A673 (cell line): ENCODE results near the gene HSD17B4. TPM values are rescaled to one million over a fixed set of nuclear protein-coding genes. Genes with fewer than 3 reads are reported as not detected.

Experiments
- BruUV-seq: library from RNA; stranded (reverse); fragments of 400-500 nt; replicated peaks from 2 replicates; lab custom pipeline; 2021; lab: Mats Ljungman, UMichigan
- CTCF ChIA-PET: fragments of 300-600 bp; sonication (Branson Sonifier 250); formaldehyde crosslinking; loops from one replicate; lab custom pipeline; 2022; ENCODE audit warnings: antibody characterized with exemption; lab: Charles Lee
- POLR2A ChIA-PET: fragments of 300-600 bp; sonication (Branson Sonifier 250); formaldehyde crosslinking; loops from one replicate; lab custom pipeline; 2022; ENCODE audit warnings: antibody characterized with exemption; ENCODE audit not compliant: low non-redundant PET; lab: Charles Lee
- DNase-seq: peaks from one replicate; pipeline ENCODE4 v3.0.0-alpha.2; 2015; ENCODE audit warnings: low spot score
- H3K27ac ChIP-seq: fragments of 200-600 bp; sonication (generic); 2 replicates; pipeline ENCODE4 v1.5.1; 2016; ENCODE audit warnings: mixed run types, low read depth, mild to moderate bottlenecking, mixed read lengths, antibody characterized with exemption, low read length; ENCODE audit not compliant: poor library complexity, severe bottlenecking
- H3K27me3 ChIP-seq: fragments of 200-600 bp; sonication (generic); replicated peaks from 2 replicates; pipeline ENCODE4 v1.6.1; 2017; ENCODE audit warnings: mixed run types, low read depth, mild to moderate bottlenecking, mixed read lengths, antibody characterized with exemption, low read length; ENCODE audit not compliant: insufficient read depth, poor library complexity
- H3K36me3 ChIP-seq: fragments of 200-600 bp; sonication (generic); 2 replicates; pipeline ENCODE4 v1.6.1; 2016; ENCODE audit warnings: mixed run types, mild to moderate bottlenecking, mixed read lengths, antibody characterized with exemption, low read length; ENCODE audit not compliant: insufficient read depth, poor library complexity, severe bottlenecking
- H3K4me1 ChIP-seq: fragments of 200-600 bp; sonication (generic); 2 replicates; pipeline ENCODE4 v1.6.1; 2017; ENCODE audit warnings: mixed run types, mild to moderate bottlenecking, mixed read lengths, antibody characterized with exemption, low read length; ENCODE audit not compliant: insufficient read depth, poor library complexity, severe bottlenecking
- H3K4me3 ChIP-seq: fragments of 200-600 bp; sonication (generic); 2 replicates; pipeline ENCODE4 v1.5.1; 2016; ENCODE audit warnings: low read depth, mixed run types, mild to moderate bottlenecking, mixed read lengths, low read length; ENCODE audit not compliant: poor library complexity, severe bottlenecking
- H3K9me3 ChIP-seq: fragments of 200-600 bp; sonication (generic); 2 replicates; pipeline ENCODE4 v1.6.1; 2016; ENCODE audit warnings: mixed run types, low read depth, mild to moderate bottlenecking, mixed read lengths, antibody characterized with exemption, low read length; ENCODE audit not compliant: poor library complexity, severe bottlenecking
- EZH2 ChIP-seq: fragments of 200-600 bp; sonication (generic); IDR thresholded peaks from 2 replicates; pipeline ENCODE4 v1.6.1; 2017; ENCODE audit warnings: borderline replicate concordance, low read depth, mild to moderate bottlenecking, mixed read lengths, antibody characterized with exemption, low read length; ENCODE audit not compliant: poor library complexity, severe bottlenecking
- intact Hi-C: fragments of 100-400 bp; cut with micrococcal nuclease; formaldehyde crosslinking; loops from one replicate; pipeline ENCODE4 v1.10.0; 2022; ENCODE audit not compliant: unreplicated experiment
- total RNA-seq: library from RNA; stranded (reverse); gene quantifications from 2 replicates; pipeline ENCODE4 v1.2.3, GENCODE V29; 2021
- TF ChIP-seq, protein P1 (sequence below): fragments of 300-800, 200-600 bp; sonication (generic); conservative IDR thresholded peaks from 2 replicates; pipeline ENCODE4 v1.5.1; 2017; ENCODE audit warnings: low read depth, mild to moderate bottlenecking, antibody characterized with exemption, low read length, moderate library complexity, mixed read lengths

The HSD17B4 gene
- total RNA-seq, 1 experiment from 2014 or later: 140 TPM

DNA sequence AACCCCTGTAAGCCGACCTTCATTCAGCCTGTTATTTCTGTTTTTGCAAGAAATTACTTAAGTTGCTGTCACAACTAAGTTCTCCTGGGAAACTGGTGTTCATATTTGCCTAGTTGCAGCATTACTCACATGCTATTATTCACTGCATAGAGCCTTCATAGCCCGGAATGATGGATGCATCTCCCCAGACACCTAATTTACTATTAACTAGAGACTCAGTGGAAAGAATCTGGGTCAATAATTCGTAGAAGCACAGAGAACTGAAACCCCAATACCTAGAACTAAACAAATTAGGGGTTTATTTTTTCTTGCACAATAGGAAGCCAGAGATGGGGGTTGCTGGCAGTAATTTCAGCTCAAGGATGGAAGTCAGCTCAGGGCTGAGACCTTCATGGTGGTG, 131.4 kb downstream of the HSD17B4 start:
- intact Hi-C loops: no loop called here
- H3K4me1 ChIP-seq: no peaks in the 10 kb centered on the region

More for the DNA sequence above, 131.4 kb downstream of the HSD17B4 start:
- CTCF ChIA-PET: no interaction called here
- Histone ChIP-seq H3K4me3 (no peak overlapping the region), H3K36me3 (no peaks in the 10 kb centered on the region), H3K27me3 (peaks cover 8% of the 10 kb centered on the region), H3K27ac (no peak overlapping the region), H3K9me3 (no peaks in the 10 kb centered on the region)
- POLR2A ChIA-PET: no interaction called here
- TF ChIP-seq, protein P1, sequence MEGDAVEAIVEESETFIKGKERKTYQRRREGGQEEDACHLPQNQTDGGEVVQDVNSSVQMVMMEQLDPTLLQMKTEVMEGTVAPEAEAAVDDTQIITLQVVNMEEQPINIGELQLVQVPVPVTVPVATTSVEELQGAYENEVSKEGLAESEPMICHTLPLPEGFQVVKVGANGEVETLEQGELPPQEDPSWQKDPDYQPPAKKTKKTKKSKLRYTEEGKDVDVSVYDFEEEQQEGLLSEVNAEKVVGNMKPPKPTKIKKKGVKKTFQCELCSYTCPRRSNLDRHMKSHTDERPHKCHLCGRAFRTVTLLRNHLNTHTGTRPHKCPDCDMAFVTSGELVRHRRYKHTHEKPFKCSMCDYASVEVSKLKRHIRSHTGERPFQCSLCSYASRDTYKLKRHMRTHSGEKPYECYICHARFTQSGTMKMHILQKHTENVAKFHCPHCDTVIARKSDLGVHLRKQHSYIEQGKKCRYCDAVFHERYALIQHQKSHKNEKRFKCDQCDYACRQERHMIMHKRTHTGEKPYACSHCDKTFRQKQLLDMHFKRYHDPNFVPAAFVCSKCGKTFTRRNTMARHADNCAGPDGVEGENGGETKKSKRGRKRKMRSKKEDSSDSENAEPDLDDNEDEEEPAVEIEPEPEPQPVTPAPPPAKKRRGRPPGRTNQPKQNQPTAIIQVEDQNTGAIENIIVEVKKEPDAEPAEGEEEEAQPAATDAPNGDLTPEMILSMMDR: no peak
- no peak for TF ChIP-seq EZH2
- no TSS peak for BruUV-seq
- DNase-seq: no peak

Other genes with a start within 250 kb of the HSD17B4 start
- 6.3 and 6.8 TPM in 2 replicates for gene TNFAIP8, start 96.5 kb upstream of the HSD17B4 start, total RNA-seq
- not detected in 2 replicates for gene FAM170A, start 177.1 kb downstream of the HSD17B4 start, total RNA-seq